Endodermal cell (in vitro differentiated cells): Measurements from ENCODE around the gene METRN. TPM values are rescaled to one million over a fixed set of nuclear protein-coding genes. Genes with fewer than 3 reads are reported as not detected.

Experiments used
- DNase-seq: peaks from one replicate; pipeline ENCODE4 v3.0.0-alpha.2; 2017
- H3K27ac ChIP-seq: 2 replicates; pipeline ENCODE4 v1.5.1; 2013; ENCODE audit warnings: mild to moderate bottlenecking, low read depth, low read length, moderate library complexity
- H3K27me3 ChIP-seq: 2 replicates; pipeline ENCODE4 v1.6.1; 2013; ENCODE audit warnings: mild to moderate bottlenecking, low read length, moderate library complexity; ENCODE audit not compliant: insufficient read depth, control insufficient read depth, poor library complexity, severe bottlenecking
- H3K36me3 ChIP-seq: 2 replicates; pipeline ENCODE4 v1.7.0; 2013; ENCODE audit warnings: mild to moderate bottlenecking, low read length, moderate library complexity; ENCODE audit not compliant: control insufficient read depth, insufficient read depth
- H3K4me1 ChIP-seq: one replicate; pipeline ENCODE4 v1.7.0; 2013; ENCODE audit warnings: low read length; ENCODE audit not compliant: control insufficient read depth, insufficient read depth
- H3K4me3 ChIP-seq: 2 replicates; pipeline ENCODE4 v1.5.1; 2013; ENCODE audit warnings: mild to moderate bottlenecking, low read length, moderate library complexity
- H3K9ac ChIP-seq: 2 replicates; pipeline ENCODE4 v1.6.1; 2013; ENCODE audit warnings: mild to moderate bottlenecking, low read length, moderate library complexity; ENCODE audit not compliant: poor library complexity, severe bottlenecking; ENCODE audit errors: extremely low read depth
- H3K9me3 ChIP-seq: 2 replicates; pipeline ENCODE4 v1.6.1; 2013; ENCODE audit warnings: mild to moderate bottlenecking, low read length, moderate library complexity; ENCODE audit not compliant: control insufficient read depth
- H3K27ac Mint-ChIP-seq: 2 replicates; pipeline ENCODE4 v1.8.0; 2020; ENCODE audit warnings: mixed read lengths
- H3K27me3 Mint-ChIP-seq: 2 replicates; pipeline ENCODE4 v1.8.0; 2021; ENCODE audit warnings: mild to moderate bottlenecking, mixed read lengths; ENCODE audit not compliant: insufficient read depth
- H3K36me3 Mint-ChIP-seq: 2 replicates; pipeline ENCODE4 v1.8.0; 2020; ENCODE audit warnings: low read depth, mixed read lengths
- H3K4me1 Mint-ChIP-seq: 2 replicates; pipeline ENCODE4 v1.8.0; 2020; ENCODE audit warnings: mixed read lengths
- H3K4me3 Mint-ChIP-seq: 2 replicates; pipeline ENCODE4 v1.8.0; 2020; ENCODE audit warnings: mild to moderate bottlenecking, moderate library complexity, mixed read lengths
- H3K9me3 Mint-ChIP-seq: 2 replicates; pipeline ENCODE4 v1.8.0; 2020; ENCODE audit warnings: mild to moderate bottlenecking, mixed read lengths
- WGBS, 2 experiments: methylation state at CpG; one replicate each; pipeline versions ENCODE4 v1.1.5 to v1.1.7; 2013; ENCODE audit warnings: missing lambda C conversion rate in 2 of 2, mixed read lengths in 1 of 2; ENCODE audit not compliant: insufficient coverage in 1 of 2, insufficient read length in 1 of 2; 5-methylcytosine and 5-hydroxymethylcytosine counted together
- total RNA-seq, 2 donors: library from RNA; stranded (reverse); fragmentation: NEBNext Ultra II Directional in 1 of 2; extraction: Animal tissue kit (Norgen Biotek cat#: 25700) in 1 of 2; gene quantifications; 2 replicates in 1 of 2; 3 replicates in 1 of 2; pipeline ENCODE4 v1.2.1, GENCODE V29; 2021
- TF ChIP-seq, protein P1 (sequence below): fragments of 200-600 bp; sonication (generic); conservative IDR thresholded peaks from 2 replicates; pipeline ENCODE4 v1.5.0; 2021; ENCODE audit warnings: antibody characterized with exemption, mild to moderate bottlenecking

Gene METRN
- total RNA-seq, 2 donors from 2014 or later: 33.4 to 38.5 TPM

- Mint-ChIP-seq H3K27ac (no peak overlapping the region), H3K4me3 (no peak overlapping the region), H3K36me3 (peaks cover 9% of the 10 kb centered on the region), H3K27me3 (peaks cover 14% of the 10 kb centered on the region), H3K4me1 (no peaks in the 10 kb centered on the region), H3K9me3 (no peaks in the 10 kb centered on the region)
- 94 to 97% methylated on average over 24 to 37 of the region's 37 CpGs for WGBS, 2 experiments
- Histone ChIP-seq H3K9me3 (no peaks in the 10 kb centered on the region), H3K27me3 (peaks cover 19% of the 10 kb centered on the region), H3K4me3 (no peak overlapping the region), H3K36me3 (peaks cover 10% of the 10 kb centered on the region), H3K9ac (no peak overlapping the region), H3K4me1 (peaks cover 3% of the 10 kb centered on the region), H3K27ac (no peak overlapping the region)
- DNase-seq: no peak
- TF ChIP-seq, protein P1, sequence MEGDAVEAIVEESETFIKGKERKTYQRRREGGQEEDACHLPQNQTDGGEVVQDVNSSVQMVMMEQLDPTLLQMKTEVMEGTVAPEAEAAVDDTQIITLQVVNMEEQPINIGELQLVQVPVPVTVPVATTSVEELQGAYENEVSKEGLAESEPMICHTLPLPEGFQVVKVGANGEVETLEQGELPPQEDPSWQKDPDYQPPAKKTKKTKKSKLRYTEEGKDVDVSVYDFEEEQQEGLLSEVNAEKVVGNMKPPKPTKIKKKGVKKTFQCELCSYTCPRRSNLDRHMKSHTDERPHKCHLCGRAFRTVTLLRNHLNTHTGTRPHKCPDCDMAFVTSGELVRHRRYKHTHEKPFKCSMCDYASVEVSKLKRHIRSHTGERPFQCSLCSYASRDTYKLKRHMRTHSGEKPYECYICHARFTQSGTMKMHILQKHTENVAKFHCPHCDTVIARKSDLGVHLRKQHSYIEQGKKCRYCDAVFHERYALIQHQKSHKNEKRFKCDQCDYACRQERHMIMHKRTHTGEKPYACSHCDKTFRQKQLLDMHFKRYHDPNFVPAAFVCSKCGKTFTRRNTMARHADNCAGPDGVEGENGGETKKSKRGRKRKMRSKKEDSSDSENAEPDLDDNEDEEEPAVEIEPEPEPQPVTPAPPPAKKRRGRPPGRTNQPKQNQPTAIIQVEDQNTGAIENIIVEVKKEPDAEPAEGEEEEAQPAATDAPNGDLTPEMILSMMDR: no peak
These were observed 15.1 kb downstream of the METRN start for GRCh38 chr16:729768-730665.

DNA sequence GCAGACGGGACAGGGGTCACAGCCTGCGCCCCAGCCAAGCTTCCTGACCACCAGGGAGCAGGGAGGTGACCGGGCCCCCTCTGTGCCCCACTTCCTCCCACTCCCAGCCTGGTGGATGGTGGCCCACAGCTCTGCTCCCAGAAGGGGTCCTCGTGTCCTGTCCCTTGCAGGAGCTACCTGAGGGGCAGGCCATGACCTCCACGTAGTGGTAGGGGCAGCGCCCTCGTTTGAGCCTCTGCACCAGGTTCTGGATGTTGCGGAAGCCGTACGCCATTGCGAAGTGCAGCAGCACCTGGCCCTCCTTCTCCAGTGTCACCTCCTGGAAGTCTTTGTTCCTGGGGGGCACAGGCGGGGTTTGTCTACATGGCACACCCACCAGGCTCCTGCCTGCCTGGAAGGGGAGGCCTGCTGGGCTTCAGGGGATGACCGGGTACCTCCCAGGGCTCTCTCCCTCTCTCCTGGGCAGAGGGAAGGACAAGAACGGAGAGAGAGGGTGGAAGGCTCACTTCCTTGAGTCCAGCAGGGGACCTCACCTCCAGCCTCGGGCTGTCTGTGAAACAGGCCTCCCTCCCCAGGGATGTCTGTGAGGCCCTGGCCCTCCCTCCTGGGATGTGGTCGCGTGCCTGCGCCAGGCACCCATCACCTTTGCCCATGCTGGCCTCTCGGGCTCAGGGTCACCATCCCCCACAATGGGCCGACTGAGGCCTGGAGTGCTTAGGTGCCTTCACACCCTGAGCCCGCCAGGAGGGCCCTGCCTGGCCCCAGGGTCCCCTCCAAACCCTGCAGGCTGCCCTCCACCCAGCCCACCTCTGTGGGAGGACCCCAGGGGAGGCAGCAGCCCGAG, 16.0 kb downstream of the METRN start:
- 88 to 89% methylated on average over 18 to 22 of the region's 22 CpGs for WGBS, 2 experiments
- no peak for DNase-seq
- Histone ChIP-seq H3K9me3 (no peaks in the 10 kb centered on the region), H3K4me3 (no peak overlapping the region), H3K27me3 (peaks cover 15% of the 10 kb centered on the region), H3K4me1 (peaks cover 3% of the 10 kb centered on the region), H3K27ac (no peak overlapping the region), H3K36me3 (peaks cover 15% of the 10 kb centered on the region), H3K9ac (no peak overlapping the region)
- Mint-ChIP-seq H3K27ac (no peak overlapping the region), H3K4me1 (no peaks in the 10 kb centered on the region), H3K36me3 (peaks cover 16% of the 10 kb centered on the region), H3K9me3 (no peaks in the 10 kb centered on the region), H3K4me3 (no peak overlapping the region), H3K27me3 (peaks cover 6% of the 10 kb centered on the region)
- TF ChIP-seq, protein P1: no peak

DNA sequence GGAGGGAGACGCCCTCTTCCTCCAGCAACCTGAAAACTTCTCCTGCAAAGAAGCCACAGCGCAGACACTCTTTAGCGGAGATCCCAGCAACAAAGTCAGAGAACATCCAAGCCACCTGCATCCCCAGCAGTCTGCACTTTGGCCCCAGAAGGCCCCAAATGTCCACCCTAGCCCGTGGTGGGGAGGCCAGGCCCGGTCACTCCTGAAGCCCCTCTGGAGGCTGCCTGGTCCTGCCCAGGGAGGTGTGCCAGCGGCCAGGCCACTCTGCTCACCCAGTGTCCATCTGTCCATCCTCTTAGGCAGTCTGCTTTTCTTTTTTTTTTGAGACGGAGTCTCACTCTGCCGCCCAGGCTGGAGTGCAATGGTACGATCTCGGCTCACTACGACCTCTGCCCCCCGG, 17.4 kb downstream of the METRN start:
- H3K4me3 ChIP-seq: no peak overlapping the region
- H3K36me3 ChIP-seq: peaks cover 26% of the 10 kb centered on the region
- Mint-ChIP-seq H3K27ac (no peak overlapping the region), H3K9me3 (no peaks in the 10 kb centered on the region), H3K4me1 (no peaks in the 10 kb centered on the region), H3K4me3 (no peak overlapping the region), H3K36me3 (peaks cover 20% of the 10 kb centered on the region), H3K27me3 (no peaks in the 10 kb centered on the region)
- peaks cover under 1% of the 10 kb centered on the region for H3K4me1 ChIP-seq
- H3K27me3 ChIP-seq: peaks cover 5% of the 10 kb centered on the region
- H3K27ac ChIP-seq: no peak overlapping the region
- H3K9me3 ChIP-seq: no peaks in the 10 kb centered on the region
- TF ChIP-seq, protein P1: no peak
- no peak for DNase-seq
- 95 to 96% methylated on average over 9 to 12 of the region's 12 CpGs for WGBS, 2 experiments
- H3K9ac ChIP-seq: no peak overlapping the region
